Measurements from ENCODE around the gene SMURF1.
"Not testable (repeated sequence)": the region's sequence is repeated elsewhere in the genome, so short reads cannot be mapped to it uniquely, and the experiment has no call there.

The SMURF1 gene

DNA sequence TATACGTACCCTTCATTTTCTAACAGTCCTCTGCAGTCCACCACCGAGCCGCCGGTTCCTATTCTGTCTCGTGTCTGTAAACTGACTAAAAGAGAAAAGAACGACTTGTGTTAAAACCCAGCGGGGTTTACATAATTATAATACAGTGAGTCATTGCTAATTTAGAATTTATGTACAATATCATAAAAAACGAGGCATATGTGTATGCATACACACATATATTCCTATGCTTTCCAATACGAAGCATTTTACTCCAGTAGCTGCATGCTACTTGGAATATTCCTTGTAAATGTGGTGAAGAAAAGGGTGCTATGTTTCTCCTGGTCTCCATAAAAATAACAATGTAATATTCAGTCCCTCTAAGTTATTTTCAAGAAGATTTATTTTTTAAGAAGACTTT lies 89.1 kb downstream of the SMURF1 start:
- DNase-seq (ENCODE audit: low spot score), result no peak

DNA sequence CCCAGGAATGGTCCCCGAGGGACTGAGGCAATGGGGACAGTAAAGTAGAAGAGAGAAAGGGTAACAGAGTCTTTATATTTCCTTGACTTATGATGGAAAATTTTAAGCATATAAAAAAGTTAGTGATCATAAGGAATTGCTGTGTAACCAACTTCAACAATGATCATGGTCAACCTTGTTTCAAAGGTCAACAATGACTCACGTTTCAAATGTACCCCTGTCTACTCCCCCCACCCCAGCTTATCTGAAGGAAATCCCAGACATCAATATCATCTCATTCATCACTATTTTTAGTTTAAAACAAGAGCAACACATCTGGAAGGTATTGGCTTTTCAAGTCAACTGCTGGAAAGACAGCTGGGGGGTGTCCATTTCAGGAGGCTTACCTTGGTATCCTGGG lies 92.9 kb downstream of the SMURF1 start:
- no peak for DNase-seq (ENCODE audit: low spot score)

DNA sequence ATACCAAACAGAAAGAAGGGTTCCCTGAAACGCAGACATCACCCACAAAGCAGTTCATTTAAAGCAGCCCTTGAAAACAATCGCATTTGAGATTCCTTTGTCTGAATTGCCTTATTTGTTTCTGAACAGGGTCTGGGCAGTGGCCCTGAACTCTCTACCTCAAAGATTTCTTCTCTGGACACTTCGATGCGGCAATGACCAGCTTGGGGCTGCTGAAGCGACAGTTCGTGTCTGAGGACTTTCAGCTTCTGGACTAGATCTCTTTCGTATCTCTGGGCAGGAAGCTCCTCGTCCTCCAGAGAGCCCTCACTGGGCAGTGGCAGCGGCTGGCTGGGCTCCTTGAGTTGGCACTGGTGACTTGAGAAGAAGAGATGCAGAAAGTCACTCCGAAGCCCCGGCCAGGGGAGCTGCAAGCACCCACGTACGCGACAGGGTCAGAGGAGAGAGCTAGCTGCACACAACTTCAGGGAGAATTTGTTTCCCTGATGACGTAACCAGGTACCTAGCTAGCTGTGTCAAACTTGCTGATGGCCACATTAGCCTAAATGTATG lies 96.3 kb downstream of the SMURF1 start:
- no peak for DNase-seq (ENCODE audit: low spot score)

DNA sequence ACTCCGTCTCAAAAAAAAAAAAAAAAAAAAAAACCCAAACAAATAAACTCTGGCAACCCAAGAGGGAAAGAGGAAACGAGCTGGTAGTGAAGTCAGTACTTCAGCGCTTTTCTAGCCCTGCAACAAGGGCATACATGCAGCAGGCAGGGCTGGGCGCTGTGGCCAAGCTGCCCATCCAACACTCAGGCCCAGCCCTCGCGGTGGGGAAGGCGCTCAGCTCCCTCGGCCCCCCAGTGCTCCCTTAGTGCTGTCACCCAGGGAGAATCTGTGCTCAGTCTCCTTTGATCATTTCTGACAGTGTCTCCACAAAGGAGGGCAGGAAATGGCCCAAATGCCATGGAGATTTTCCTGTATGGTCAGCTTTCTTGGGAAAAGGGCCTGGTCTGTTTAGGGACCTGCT lies 97.2 kb downstream of the SMURF1 start:
- no peak for DNase-seq (ENCODE audit: low spot score)

DNA sequence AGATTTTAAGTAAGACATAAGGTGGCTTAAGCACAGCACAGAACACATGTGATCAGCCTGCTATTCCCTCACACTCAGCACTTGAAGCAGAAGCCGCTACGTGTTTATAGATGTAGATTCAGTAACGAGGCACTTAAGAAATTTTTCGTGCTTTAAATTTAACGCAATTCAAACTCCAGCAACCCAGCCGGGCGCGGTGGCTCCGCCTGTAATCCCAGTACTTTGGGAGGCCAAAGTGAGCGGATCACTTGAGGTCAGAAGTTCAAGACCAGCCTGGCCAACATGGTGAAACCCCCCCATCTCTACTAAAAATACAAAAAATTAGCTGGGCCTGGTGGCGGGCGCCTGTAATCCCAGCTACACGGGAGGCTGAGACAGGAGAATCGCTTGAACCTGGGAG lies 97.6 kb downstream of the SMURF1 start:
- not testable (repeated sequence) for DNase-seq (ENCODE audit: low spot score)

DNA sequence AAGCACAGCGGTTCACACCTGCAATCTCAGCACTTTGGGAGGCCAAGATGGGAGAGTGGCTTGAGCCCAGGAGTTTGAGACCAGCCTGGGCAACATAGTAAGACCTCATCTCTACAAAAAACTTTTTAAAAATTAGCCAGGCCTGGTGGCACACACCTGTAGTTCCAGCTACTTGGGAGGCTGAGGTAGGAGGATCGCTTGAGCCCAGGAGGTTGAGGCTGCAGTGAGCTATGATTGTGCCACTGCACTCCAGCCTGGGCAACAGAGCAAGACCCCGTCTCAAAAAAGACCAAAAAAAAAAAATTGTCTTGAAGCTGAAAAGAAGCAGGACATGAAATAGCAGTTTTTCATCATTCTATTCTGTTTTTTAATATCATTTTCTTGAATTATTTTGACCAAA lies 99.0 kb downstream of the SMURF1 start:
- DNase-seq (ENCODE audit: low spot score), result not testable (repeated sequence)

DNA sequence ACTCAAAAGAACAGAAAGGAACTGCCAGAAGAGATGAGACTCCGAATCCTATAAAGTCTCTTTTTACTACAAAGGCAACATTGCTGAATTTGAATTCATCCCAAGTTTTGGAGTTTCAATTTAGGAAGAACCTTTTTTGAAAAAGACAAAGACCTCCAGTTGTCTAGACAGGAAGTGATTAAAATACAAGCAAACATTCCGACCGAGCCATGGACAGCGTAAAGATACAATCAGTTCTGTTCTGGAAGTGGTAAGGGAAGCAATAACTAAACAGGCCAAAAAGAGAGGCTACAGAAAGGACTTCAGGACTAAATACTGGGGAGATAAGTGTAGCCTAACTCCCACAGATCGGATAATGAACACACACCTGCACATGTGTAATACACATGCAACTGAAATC lies 101.0 kb downstream of the SMURF1 start:
- DNase-seq (ENCODE audit: low spot score), result no peak

DNA sequence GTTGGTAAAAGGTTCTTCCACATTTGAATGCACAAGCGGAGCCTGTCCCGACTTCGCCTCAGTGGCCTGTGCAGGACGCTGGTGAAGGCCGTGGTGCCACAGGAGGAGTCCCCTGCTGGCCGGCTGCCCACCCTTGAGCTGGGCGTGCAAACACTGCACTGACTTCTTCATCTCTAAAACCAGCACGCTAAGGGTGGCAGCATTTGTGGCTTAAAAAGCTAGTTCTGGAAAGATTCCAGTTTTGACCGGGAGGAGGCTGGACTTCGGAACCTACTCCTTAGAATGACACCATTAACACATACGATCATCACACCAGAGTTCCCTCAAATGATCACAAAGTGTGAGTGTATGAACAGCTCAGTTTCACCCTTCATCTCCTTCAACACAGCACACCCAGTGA lies 102.4 kb downstream of the SMURF1 start:
- DNase-seq (ENCODE audit: low spot score), result peak; percentile 51

DNA sequence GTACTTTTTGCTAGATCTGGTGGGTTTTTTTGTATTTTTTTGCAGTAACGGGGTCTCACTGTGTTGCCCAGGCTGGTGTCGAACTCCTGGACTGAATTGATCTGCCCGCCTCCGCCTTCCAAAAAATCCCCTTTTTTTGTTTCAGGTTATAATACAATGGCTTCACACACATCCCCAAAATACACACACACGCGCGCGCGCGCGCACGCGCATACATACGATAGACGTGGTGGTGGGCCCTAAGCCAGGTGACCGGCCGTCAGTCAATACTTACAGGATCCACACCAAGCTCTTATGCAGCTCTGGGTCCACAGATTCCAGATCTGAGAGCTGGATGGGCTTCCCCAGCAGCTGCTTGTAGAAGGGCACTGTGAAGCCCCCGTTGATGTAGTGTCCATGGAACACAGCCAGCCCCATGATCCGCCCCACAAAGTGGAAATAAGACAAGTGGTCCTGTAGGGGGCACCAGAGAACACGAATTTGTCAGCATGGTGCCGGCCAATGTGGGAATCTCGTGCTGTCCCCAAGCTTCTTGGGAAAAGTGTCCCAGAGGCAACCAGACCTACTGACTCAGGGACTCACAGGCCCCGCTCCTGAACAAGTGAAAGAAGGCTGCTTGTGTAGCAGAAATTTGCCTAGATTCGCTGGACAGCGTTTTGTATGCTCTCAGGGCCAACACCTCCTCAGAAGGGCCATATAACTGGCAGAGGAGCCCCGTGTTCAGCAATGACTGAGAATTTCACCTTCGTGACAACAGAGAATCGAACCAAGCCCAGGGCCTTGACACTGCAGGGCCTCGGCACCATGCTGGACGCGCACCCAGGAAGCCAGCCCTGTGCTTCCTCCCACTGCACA lies 103.6 kb downstream of the SMURF1 start:
- DNase-seq (ENCODE audit: low spot score), result peak; percentile 95

DNA sequence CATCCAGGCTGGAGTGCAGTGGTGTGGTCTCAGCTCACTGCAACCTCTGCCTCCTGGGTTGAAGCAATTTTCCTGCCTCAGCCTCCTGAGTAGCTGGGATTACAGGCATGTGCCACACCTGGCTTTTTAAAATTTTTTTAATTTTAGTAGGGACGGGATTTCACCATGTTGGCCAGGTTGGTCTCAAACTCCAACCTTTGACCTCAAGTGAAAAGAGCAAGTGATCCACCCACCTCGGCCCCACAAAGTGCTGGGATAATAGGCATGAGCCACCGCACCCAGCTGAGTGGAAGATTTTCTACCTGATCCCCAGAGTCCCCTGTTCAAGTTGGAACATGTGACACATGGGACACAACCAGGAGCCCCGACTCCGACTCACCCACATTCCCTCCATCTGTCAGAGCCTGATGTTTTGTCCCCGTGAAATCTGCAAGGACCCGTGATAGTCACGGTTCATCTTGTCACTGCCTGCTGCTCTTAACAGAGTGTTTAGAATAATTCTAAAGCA lies 104.5 kb downstream of the SMURF1 start:
- no peak for DNase-seq (ENCODE audit: low spot score)

DNA sequence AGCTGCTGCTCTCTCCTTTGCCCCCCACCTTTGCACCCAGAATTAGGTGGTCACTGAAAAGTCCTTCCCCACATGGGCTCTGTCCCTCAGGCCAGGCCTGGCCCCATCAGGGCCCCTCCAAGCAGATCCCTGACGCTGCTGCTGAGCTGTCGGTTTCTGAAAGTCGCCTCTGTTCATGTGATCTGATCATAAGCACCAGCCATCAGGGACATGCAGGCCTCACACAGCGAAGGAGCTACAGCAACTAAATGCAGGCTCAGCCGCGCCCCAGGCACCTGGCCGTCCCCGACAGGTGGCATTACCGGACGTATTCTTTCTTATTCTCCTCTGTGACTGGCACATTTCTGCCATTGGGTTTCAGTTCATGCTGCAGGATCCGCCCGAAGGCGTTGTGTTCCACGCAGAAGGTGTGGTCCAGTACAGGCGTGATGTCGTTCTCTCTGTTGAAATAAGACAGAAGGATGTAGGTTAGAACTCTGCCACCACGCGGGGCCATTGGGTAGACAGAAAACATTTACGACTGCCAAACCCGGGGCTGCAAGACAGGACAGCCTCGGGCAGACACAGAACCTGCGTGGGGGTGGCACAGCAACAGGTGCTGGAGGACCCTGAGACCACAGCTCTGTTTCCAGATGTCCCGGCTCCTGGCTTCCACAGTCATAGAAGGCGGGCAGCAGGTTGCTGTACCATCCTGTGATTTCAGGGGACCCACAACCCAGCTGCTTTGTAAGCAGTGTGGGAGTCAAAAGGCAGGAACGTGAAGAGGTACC lies 105.6 kb downstream of the SMURF1 start:
- DNase-seq (ENCODE audit: low spot score), result no peak

DNA sequence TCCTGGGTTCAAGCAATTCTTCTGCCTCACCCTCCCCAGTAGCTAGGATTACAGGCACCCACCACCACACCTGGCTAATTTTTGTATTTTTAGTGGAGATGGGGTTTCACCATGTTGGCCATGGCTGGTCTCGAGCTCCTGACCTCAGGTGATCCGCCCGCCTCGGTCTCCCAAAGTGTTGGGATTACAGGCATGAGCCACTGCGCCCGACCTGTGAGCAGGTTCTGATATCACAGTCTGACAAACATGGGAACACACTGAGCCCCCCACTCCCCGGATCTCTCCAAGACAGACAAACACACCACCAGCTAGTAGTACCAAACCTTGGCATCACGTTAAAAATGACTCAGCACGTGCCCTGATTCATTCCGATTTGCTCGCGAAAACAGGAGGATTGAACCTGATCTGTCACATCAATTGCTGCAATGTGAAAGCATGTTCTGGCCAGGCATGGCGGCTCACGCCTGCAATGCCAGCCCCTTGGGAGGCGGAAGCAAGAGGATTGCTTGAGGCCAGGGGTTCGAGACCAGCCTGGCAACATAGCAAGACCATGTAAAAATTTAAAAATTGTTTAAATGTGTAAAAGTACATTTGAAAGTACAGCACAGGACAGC lies 106.5 kb downstream of the SMURF1 start:
- DNase-seq (ENCODE audit: low spot score), result no peak

DNA sequence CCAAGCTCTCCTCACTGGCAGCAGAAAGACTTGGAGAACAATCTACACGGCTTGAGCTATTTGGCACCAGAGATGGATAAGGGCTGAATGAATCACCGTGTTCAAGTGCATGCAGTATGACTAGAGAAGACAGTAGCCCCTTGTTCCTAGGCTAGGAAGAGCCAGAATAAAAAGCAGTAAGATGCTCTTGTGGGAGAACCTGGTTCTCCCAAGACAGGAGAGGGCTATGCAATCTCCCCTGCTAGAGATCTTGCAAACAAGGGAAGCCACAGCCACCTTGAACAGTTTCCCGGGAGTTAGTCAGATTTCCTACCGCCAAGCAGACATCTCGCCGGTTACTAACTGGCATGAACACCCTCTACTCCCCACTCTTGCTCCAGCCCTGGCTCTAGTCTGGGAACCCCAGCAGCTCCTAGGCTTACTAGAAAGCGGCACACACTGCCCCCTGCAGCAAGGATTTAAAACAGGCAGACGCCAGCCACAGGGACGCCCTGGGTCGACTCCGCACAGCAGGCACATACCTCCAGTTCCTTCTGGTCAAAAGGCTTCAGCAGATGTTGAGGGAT lies 107.3 kb downstream of the SMURF1 start:
- DNase-seq (ENCODE audit: low spot score), result peak; percentile 56

DNA sequence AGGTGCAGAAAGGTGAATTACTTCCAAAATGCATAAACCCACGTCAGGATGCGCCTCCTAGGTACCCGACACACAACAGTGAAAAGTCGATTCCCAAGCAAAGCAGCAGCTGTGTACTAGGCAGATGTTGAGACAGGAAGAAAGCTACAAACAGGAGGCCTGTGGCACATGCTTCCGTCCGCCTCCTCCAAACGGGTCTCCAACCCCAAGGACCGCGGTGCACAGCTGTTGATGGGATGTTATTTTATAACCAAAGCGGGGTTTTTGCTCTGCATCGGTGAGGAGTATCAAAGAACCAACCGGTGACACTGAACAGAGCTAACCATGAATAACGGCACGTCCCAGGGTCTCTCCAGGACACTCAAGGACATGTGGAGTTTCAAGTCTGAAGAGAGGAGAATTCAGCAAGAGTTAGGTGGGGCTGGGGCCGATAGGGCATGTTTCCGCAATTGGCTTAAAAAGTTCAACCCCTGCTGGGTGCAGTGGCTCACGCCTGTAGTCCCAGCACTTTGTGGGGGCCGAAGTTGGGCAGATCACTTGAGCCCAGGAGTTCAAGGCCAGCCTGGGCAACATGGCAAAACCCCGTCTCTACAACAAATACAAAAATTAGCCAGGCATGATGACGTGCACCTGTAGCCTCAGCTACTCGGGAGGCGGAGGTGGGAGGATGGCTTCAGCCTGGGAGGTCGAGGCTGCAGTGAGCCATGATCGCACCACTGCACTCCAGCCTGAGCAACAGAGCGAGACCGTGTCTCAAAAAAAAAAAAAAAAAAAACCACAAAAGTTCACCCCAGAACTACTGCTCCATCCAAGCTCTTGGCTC lies 108.0 kb downstream of the SMURF1 start:
- no peak for DNase-seq (ENCODE audit: low spot score)

DNA sequence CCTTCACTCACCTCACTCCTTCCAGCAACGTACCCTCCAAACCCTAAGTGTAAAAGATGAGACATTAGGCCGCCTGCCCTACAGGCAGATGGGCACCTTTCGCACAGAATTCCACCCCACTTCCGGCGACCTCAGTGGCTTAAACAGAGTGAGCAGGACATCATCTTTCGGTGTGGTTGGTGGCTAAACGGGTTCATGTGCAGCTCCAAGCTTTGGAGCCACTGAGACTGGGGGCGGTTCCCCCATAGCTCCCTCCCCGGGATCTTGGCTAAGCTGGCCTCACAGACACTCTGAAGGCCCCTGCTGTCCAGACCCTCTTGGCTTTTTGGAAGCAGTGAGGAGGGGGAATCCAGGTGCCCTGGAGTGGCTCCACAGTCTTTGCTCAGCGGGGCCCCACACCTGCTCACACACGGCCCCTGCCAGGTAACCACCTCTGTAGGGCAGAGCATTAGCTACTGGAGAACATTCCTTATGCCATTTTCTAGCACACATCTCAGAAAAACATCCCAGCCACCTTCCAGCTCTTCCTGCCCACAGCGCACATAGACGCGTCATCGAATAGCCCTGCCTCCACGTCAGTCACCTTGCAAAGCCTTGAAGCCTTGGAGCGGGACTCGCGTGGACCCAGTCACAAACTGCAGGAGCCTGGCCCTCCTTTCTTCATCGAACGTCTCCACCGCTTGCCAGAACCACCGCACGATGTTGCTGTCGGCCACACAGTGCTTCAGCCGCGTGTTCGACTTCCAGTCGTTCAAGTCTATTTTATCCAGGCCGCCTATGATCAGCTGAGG lies 108.8 kb downstream of the SMURF1 start:
- DNase-seq (ENCODE audit: low spot score), result no peak

DNA sequence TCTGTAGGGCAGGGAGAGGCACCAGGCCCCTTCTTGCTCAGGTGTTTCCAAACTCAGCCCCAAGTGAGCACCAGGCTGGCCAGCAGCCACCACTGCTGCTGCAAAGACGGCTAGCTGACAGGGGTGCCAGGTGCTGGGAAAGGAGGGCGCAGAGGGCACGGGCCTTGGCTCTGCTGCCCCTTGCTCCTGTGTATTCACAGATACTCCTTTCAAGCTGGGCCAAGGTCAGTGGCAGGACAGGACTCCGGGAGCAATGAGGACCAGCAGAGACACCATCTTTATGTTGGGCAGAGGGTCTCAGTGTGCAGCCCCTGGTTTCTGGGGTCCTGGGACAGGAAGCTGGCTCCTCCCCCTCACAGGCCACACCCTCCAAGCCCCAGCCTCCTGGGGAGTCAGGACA lies 110.1 kb downstream of the SMURF1 start:
- DNase-seq (ENCODE audit: low spot score), result no peak

DNA sequence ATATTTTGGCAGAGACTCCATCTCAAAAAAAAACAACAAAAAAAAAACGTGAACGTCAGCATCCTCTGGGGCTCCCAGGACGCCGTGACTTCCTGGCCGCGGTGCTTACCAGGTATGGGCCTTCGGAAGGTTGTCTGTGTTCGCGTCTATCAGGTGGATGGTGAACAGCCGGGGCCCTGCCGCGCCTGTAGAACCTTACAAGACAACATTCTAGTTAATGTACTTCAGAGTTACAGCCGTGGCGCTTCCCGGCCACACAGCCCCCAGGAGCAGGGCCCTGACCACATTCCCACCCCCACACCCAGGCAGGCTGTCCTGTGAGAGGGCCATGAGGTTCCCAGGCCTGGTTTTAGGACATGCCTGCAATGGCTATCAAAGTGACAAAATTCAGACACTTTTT lies 111.0 kb downstream of the SMURF1 start:
- DNase-seq (ENCODE audit: low spot score), result no peak

DNA sequence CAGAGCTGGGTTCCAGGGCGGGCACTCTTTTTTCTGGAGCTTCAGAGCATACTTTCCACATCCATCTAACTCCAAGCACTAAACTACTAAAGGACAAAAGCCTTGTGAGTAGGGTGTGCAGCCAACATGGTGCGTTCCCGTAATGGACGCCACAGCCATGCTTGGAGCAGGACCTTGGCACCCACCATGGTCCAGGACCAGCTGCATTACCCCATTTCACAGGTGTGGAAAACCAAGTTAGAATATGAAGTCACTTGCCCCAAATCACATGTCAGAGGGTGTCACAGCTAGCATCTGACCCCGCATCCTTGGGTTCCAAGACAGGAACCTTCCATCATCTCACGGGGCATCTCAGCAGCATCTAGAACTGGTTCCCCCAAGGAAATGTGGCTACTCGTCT lies 112.4 kb downstream of the SMURF1 start:
- DNase-seq (ENCODE audit: low spot score), result no peak

DNA sequence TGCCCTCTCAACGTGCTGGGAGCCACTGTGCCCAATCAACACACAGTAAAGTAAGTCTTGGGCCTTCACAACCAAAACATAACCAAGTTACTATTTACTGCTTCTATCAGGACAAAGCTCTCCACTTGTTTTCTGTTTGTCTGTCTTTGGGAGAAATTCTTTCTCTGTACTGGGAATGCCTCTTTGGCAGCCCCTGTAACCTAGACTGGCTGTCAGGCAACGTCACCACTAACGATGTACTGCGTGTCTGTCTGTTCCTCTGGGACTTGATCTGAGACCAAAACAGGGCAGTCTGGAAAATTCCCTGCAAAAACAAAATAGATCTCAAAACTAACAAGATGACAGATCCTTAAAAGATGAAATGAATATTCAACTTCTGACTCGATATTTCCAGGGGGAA lies 113.0 kb downstream of the SMURF1 start:
- no peak for DNase-seq (ENCODE audit: low spot score)

DNA sequence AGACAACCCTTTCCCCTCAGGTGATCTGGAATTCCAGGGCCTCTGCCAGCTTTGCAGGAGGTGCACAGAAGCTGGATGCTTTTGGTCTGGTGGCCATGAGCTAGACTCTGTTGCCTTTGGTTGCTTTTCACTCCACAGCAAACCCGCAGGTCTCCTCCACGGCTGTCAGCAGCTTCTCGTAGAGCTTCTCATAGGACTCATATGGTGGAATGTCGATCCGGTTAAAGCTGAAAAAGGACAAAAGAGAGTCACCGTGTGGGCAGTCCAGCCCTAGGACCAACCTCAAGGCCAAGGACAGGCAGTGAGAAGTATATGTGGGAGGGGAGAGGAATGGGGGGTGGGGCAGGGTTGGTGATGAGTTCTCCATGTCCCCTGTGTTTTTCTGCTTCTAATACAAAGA lies 113.5 kb downstream of the SMURF1 start:
- DNase-seq (ENCODE audit: low spot score), result no peak
